NCI-H748 treated with DMSO at 0.1 percent for 48 hours (cell line): Measurements from ENCODE around the gene ABCG1.
A peak's percentile ranks its signal among the peaks of the same experiment; 100 is the strongest.

Experiments used
- DNase-seq: peaks from one replicate; lab custom pipeline; 2025; lab: John Stamatoyannopoulos, UW

The ABCG1 gene

GRCh38 chr21:42233067-42233961, 14.4 kb downstream of the ABCG1 start:
- no peak for DNase-seq

- no peak for DNase-seq
Measured at GRCh38 chr21:42234041-42234440, 15.1 kb downstream of the ABCG1 start.

GRCh38 chr21:42234464-42235241, 15.7 kb downstream of the ABCG1 start:
- peak; percentile 24 for DNase-seq

DNA sequence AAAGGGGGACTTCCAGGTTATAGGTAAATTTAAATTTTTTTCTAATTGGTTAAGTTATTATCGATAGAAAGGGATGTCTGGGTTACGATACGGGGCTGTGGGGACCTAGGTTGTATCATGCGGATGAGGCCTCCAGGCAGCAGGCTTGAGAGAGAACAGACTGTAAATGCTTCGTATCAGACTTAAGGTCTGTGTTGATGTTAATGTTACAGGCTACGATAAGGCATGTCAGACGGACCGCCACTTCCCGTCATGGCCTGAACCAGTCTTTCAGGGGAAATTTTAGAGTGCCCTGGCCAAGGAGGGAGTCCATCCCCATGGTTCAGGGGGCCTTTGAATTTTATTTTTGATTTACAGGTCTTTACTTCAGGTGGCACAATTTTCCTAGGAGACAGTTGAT, 16.7 kb downstream of the ABCG1 start:
- no peak for DNase-seq

DNA sequence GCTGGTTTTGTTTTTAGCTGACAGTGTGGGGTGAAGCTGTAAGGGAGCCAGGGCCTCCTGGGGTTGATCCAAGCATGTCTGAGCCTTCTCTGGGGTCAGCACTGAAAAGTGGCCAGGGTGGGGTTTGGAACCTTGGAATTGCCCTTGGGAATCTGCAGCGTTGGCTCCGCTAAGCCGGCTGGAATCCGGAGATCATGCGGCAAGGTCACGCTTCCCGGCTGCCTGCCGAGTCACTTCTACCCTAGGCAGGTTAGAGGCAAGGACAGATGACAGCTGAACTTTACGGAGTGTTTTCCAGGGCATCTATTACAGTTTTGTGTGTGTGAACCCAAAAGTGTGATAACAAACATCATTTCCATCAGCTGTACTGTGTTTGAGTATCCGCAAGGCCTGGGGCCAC, 17.1 kb downstream of the ABCG1 start:
- DNase-seq, result no peak

- no peak for DNase-seq
Measured at GRCh38 chr21:42236693-42237092, 17.8 kb downstream of the ABCG1 start.

DNA sequence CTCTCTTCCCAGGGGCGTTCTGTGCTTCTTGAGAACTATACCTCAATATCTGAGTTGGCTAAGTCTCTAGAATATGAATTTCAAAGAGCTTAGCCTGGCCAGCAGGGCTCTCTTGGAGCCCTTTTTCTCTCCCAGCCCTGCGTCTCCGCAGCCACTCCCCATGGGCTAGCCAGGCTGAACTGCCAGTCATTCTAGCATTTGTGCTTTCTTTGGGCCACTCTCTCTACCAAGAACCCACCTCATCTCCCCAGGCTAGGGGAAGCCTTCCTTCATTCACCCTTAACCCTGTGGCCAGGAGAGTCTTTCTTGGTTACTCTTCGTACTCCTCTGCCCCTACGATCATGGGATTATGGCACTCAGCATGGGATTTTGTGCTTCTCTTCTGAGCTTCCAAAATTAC, 18.2 kb downstream of the ABCG1 start:
- DNase-seq, result no peak

DNA sequence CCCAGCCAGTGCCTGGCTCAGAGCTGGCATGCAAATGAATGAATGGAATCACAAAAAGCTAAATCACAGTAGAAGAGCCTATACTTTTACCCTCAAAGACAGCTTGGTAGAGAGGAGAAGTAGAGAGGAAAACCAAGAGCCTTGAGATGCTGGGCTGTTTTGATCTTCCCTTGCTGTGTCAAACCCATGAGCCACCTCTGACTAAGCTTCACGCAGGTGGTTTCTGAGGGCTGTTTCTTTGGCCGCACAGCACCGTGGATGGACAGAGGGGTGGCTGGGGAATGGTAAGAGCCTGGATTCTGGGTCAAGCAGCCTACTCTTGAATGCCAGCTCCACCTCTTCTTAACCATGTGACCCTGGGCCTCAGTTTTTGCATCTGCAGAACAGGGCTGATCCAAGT, 18.6 kb downstream of the ABCG1 start:
- DNase-seq, result no peak

DNA sequence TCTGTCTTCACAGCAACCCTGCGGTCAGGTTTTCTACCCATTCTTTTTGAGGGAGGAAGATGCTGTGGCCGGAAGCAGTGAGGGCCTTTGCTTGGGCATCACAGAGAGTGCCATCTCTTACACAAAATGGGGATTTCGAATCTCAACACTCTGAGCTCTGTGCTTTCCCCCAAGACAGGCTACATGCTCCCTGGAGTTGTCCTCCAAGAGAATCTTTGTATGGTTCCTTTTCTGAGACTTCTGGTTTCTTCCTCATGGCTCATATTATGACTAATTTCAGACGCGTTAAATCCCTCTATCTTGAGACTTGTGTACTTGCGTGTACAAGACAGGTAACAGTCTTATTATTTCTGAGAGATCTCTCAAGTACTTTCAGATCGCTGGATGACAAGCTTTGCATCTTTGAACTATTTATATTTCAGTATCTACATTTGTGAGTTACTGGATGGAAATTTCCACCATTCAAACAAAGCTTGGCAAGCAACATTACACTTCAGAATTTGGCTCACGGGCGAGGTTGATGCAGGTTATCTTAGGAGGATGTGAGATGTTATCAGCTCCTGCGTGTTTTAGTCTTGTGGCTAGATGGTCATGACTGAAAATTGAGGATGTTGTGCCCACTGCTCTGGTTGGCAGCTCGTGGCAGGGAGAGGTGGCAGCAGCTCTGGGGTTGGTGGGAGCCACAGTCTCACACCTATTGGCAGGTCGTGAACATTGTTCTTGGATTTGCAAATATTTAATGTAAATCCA, 19.4 kb downstream of the ABCG1 start:
- no peak for DNase-seq

DNA sequence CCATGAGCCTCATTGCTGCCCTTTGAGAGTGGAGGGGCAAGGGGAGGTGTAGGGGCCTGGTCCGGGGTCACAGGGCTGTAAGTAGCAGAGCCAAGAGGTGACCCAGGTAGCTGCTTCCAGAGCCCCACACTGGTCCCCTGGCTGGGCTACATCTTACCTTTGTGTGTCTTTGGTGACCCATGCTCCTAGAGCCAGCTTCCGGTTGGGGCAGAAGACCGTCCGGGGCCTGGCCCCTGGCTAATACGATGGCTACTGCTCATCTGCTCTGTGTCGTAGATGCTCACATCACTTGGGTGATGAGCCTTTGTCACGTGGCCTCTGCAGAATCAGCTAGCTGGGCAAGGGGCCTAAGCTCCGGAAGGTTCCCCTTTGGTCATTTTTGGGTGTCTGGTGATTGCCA, 20.6 kb downstream of the ABCG1 start:
- DNase-seq, result no peak

- DNase-seq, result no peak
Measured at GRCh38 chr21:42239973-42240372, 21.0 kb downstream of the ABCG1 start.

- no peak for DNase-seq
Measured at GRCh38 chr21:42242611-42243010, 23.7 kb downstream of the ABCG1 start.

- DNase-seq, result no peak
Measured at GRCh38 chr21:42243026-42243425, 24.1 kb downstream of the ABCG1 start.

DNA sequence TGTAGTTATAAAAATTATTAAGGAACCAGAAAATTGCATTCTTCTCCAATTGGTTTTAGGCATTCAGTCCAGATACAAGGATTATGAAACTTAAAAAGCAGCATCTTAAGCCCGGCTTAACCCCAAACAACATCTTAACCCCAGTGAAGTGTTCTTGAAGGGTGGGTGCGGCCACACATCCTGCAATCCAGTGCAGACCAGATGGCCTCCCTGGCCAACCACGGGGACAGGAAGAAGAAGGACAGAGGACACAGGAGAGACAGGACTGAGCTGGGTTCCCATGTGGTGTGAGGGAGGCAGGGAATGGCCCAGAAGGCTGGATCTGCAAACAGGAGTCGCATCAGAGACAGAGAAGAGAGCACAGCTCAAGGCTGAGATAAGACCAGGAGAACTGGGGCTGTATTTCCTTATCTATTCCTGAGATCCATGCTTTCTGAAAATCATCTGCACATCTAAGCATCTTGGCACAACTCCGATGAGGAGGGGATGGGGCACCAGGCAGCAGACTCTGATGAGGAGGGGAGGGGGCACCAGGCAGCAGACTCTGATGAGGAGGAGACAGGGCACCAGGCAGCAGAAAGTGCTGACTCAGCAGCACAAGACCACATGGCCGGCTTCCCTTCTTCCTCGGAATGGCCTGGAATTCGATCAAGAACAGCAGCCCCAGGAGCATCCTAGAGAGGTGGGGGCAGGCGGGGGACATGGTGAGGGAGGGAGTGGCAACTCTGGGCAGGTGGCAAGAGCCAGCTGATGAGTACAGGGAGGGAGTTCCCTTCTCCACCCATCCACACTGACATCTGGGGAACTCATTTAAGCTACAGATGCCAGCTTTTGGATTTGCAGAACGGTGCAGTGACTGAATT, 26.6 kb downstream of the ABCG1 start:
- no peak for DNase-seq

DNA sequence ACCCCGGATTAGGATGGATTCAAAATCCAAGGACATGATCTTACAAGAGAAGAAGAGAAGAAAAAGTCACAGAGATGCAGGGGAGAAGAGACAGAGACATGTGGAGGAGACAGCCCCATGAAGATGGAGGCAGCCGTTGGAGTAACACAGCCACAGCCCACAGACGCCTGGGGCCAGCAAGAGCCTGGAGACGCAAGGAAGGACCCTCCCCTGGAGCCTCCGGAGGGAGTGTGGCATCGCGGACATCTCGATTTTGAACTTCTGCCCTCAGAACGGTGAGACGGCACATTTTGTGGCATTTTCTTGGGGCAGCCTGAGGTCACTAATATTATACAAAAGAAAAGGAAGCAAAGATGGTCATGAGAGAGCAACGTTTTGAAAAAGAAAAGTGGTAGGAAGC, 28.8 kb downstream of the ABCG1 start:
- no peak for DNase-seq

DNA sequence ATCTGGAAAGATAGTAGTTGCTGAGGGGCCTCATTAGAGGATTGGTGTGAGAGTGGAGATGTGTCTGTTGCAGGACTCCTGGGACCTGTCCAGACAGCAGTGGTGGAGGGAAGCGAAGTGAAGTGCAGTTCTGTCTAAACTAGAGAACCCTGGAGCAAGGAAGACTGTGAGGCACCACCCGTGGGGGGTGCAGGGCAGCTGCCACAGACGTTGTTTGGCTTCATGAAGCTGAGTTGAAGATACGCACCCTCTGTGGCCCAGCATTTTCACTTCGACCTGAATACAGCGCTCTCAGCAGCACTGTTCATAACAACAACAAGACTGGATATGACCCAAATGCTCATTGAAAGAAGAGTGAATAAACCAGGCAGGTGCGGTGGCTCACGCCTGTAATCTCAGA, 29.3 kb downstream of the ABCG1 start:
- no peak for DNase-seq

DNA sequence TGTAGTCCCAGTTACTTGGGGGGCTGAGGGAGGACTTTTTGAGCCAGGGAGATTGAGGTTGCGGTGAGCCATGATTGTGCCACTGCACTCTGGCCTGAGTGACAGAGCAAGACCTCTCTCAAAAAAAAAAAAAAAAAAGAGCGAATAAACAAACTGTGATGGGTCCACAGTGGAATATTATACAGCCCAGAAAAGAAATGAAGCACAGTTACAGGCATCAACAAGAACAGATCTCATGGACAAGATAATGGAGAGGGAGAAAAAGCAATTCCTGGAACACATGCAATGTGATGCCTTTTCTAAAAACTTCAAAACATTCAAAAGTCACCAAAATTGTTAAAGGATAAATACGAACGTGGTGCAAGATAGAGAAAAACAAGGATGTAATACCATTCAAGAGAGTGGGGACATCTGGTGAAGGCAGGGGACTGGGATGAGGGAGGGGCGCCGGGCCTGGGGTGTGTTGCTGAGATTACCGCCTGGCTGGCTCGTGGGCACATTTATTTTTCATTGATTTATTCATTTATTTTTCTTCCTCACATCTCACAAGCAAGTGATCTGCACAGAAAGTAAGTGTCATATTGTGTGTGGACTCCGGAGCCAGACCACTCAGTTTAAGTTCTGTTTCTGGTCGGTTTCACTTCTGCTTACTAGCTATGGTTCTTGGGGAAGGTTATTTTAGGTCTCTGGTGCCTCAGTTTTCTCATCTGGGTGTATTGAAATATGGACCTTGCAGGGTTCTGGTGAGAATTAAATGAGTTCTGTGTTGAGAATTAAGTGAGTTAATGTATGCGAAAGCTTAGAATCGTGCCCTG, 30.1 kb downstream of the ABCG1 start:
- no peak for DNase-seq

DNA sequence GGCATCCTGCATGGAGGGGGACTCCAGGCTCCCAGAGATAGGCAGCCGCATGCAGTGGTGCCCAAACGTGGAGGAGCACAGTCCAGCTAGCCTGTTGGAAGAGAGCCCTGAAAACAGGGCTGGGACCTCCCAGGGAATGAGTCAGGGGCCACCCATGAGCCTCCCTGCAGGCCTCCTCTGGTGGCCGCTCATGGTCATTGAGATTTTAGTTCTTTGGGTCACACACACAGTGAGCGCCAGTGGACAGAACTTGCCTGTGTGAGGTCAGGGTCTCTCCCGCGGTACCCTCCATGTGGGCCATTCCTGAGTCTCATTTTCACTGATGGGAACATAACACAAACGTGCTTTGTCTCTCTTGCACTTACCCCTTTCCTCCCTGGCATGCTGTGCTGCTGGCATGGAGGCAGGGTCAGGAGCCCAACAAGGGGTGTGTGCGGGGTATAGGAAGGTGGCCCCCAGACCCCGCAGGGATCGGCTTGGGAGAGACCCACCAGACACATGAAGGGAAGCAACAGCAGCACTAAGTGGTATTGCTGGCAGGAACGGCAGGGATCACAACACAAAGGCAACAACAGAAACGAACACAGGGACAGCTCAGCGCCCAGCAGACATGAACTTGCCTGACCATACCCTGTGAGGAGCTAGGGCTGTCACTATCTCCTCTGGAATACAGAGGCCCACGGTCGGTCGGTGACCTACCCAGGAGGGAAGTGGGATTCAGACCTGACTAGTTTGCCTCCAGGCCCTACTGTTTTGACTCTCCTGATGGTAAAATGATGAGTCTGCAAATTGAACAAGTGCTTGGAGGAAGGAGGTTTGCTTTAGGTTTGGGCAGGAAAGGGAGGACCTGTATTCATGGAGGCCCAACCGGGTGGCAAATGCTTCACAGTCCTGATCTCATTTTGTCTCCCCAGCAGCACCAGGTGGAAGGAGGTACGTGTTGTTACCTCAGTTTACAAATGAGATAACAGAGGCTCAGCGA, 31.8 kb downstream of the ABCG1 start:
- DNase-seq, result no peak

DNA sequence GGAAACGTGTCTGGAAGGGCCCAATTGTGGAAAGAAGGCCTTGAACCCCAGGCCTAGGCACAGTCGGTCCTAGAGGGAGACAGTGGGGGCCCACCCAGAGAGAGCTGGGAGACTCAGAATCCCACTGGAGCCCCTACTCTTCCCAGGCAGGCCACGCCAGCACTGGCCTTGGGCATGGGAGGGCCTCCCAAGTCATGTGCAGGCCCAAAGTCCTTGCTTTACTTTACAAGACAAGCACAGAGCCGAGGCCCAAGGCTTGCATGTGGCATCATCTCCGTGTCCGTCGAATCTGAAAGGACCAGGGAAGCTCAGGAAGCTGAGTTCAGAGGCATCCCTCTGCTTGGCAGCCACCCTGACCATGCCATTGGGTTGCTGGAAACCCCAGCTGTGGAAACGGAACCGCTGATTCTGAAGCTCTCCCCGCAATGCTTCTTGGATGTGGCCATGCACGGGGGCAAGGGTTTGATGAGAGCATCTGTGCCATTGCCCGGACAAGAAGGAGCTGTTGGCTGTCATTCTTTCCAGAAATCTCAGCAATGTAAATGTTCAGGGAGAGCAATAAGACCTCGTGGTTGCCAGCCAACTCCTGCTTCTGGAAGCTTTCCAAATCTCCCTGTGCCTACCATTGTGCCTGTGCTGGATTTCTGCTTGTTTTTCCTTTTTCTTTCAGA, 32.8 kb downstream of the ABCG1 start:
- no peak for DNase-seq
